K562 (cell line): ENCODE measurements around the gene SMARCC1. TPM values are rescaled to one million over a fixed set of nuclear protein-coding genes. Genes with fewer than 3 reads are reported as not detected.

ENCODE experiments used
- ARHGAP35 ChIP-seq: fragments of 450-650 bp; IDR thresholded peaks from 2 replicates; pipeline ENCODE4 v1.6.1; 2018; ENCODE audit not compliant: partially characterized antibody
- ATF2 ChIP-seq: sonication (generic); formaldehyde crosslinking; IDR thresholded peaks from 2 replicates; pipeline ENCODE4 v1.8.1; 2022; ENCODE audit warnings: missing genetic modification reagents
- CBFA2T2 ChIP-seq: fragments of 450-650 bp; conservative IDR thresholded peaks from 2 replicates; pipeline ENCODE4 v1.6.1; 2017; ENCODE audit warnings: mild to moderate bottlenecking
- CEBPB ChIP-seq: fragments of 450-650 bp; IDR thresholded peaks from 2 replicates; pipeline ENCODE4 v1.6.1; 2016; ENCODE audit warnings: missing genetic modification characterization, missing compliant biosample characterization
- CREM ChIP-seq: IDR thresholded peaks from 2 replicates; pipeline ENCODE4 v1.6.1; 2014; ENCODE audit warnings: antibody characterized with exemption, low read depth
- CXXC5 ChIP-seq: fragments of 250-450 bp; sonication (Bioruptor Pico); IDR thresholded peaks from 2 replicates; pipeline ENCODE4 v1.8.0; 2022; ENCODE audit warnings: inconsistent platforms, mild to moderate bottlenecking, moderate library complexity
- GTF2B ChIP-seq: IDR thresholded peaks from 2 replicates; pipeline ENCODE4 v1.6.1; 2011; ENCODE audit not compliant: insufficient read length; ENCODE audit errors: extremely low read depth
- MEF2D ChIP-seq: conservative IDR thresholded peaks from 2 replicates; pipeline ENCODE4 v1.6.1; 2016; ENCODE audit warnings: low read depth, missing genetic modification characterization, missing compliant biosample characterization
- NR1H2 ChIP-seq: sonication (generic); formaldehyde crosslinking; IDR thresholded peaks from 2 replicates; pipeline ENCODE4 v1.4.0; 2020; ENCODE audit warnings: mild to moderate bottlenecking, missing genetic modification reagents
- NR2F6 ChIP-seq: fragments of 450-650 bp; formaldehyde crosslinking; IDR thresholded peaks from 2 replicates; pipeline ENCODE4 v1.4.0; 2020; ENCODE audit warnings: mild to moderate bottlenecking
- PHB ChIP-seq: fragments of 250-450 bp; sonication (Bioruptor Pico); IDR thresholded peaks from 2 replicates; pipeline ENCODE4 v1.5.0; 2021
- PRDM10 ChIP-seq: fragments of 450-650 bp; IDR thresholded peaks from 2 replicates; pipeline ENCODE4 v1.6.1; 2018; ENCODE audit not compliant: partially characterized antibody
- ZC3H4 ChIP-seq: sonication (generic); formaldehyde crosslinking; IDR thresholded peaks from 2 replicates; pipeline ENCODE4 v1.9.0; 2021; ENCODE audit warnings: missing genetic modification reagents, borderline replicate concordance
- ZNF121 ChIP-seq: sonication (generic); formaldehyde crosslinking; conservative IDR thresholded peaks from 2 replicates; pipeline ENCODE4 v1.8.0; 2022; ENCODE audit warnings: missing genetic modification reagents
- ZNF280B ChIP-seq: fragments of 250-450 bp; sonication (Bioruptor Pico); IDR thresholded peaks from 2 replicates; pipeline ENCODE4 v1.5.1; 2021; ENCODE audit warnings: mild to moderate bottlenecking
- ZNF431 ChIP-seq: sonication (generic); formaldehyde crosslinking; IDR thresholded peaks from 2 replicates; pipeline ENCODE4 v1.8.0; 2022; ENCODE audit warnings: mild to moderate bottlenecking, missing genetic modification reagents
- ZNF507 ChIP-seq: conservative IDR thresholded peaks from 2 replicates; pipeline ENCODE4 v1.6.1; 2017; ENCODE audit warnings: missing genetic modification characterization, missing compliant biosample characterization
- polyA plus RNA-seq, 8 experiments: library from polyadenylated mRNA; depleted of rRNA in 4 of 8; stranded (reverse) in 5 of 8; unstranded in 3 of 8; fragments of >200 nt; fragmentation: Nextera tagmentation in 2 of 8; fragmentation: Illumina TruSeq in 1 of 8; extraction: Ambion mirVana in 2 of 8; extraction: Trizol in 1 of 8; gene quantifications; 2 replicates each; pipeline versions ENCODE4 v1.2.1 to v1.2.3, GENCODE V29; 2011 to 2014; ENCODE audit warnings: inconsistent platforms in 1 of 8, missing spikeins in 1 of 8
- total RNA-seq, 7 experiments: library from RNA; depleted of rRNA in 6 of 7; stranded (reverse); fragments of >200 nt in 6 of 7; fragmentation: Illumina TruSeq in 2 of 7; extraction: Trizol in 2 of 7; gene quantifications; 2 replicates each; pipeline versions ENCODE4 v1.2.1 to v1.2.3, GENCODE V29; 2011 to 2021; ENCODE audit warnings: low replicate concordance in 1 of 7
- TF ChIP-seq, protein P1 (sequence below), 2 experiments: fragments of 200-800 bp in 1 of 2; sonication (Bioruptor generic) in 1 of 2; sonication (generic) in 1 of 2; formaldehyde crosslinking in 1 of 2; IDR thresholded peaks in 1 of 2; conservative IDR thresholded peaks in 1 of 2; 2 replicates each; pipeline versions ENCODE4 v1.5.0 to v1.6.1; 2016 to 2020; ENCODE audit warnings: missing compliant biosample characterization in 1 of 2, missing genetic modification characterization in 1 of 2, missing genetic modification reagents in 1 of 2
- TF ChIP-seq, protein P2 (sequence below): fragments of 250-450 bp; sonication (Bioruptor Pico); IDR thresholded peaks from 2 replicates; pipeline ENCODE4 v1.8.0; 2022; ENCODE audit warnings: moderate library complexity, mild to moderate bottlenecking, inconsistent platforms

The SMARCC1 gene
- total and polyA plus RNA-seq, 9 of the 15 experiments (the other 6 are each of a cell fraction or from before 2014, with no cell fraction given), result 20.7 to 199 (median 66.0) TPM

DNA sequence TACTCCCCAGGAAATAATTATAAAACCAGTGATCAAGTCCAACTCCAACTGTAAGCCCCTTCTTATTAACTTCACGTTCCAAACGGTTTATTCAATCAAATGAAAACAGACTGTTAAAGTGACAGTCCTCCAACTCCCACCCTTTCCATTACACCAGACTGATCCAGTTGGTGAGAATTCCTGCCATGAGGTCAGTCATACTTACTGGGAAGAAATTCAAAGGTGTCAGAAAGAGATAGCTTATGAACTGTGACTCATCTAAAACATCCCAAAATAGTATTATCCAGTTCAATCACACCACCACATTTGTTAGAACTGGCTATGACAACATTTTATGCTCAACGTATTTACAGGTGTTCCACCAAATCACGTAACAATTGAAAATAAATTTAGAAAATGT, 19.5 kb downstream of the SMARCC1 start (continued):
- TF ChIP-seq ATF2 (CRISPR knock-in tag) (no peak), CXXC5 (CRISPR knock-in tag) (no peak), ZNF121 (CRISPR knock-in tag) (no peak), ZC3H4 (CRISPR knock-in tag) (no peak), GTF2B (no peak), CREM (peak; percentile 39; the same call in 1 of the 2 replicates), PRDM10 (no peak), NR1H2 (no peak), NR2F6 (CRISPR knock-in tag) (no peak), ARHGAP35 (no peak), PHB (no peak), CBFA2T2 (peak; percentile 85), ZNF280B (CRISPR knock-in tag) (no peak), ZNF431 (CRISPR knock-in tag) (no peak), ZNF507 (tag) (no peak), MEF2D (tag) (peak; percentile 98), CEBPB (tag) (no peak)
- TF ChIP-seq, protein P1, sequence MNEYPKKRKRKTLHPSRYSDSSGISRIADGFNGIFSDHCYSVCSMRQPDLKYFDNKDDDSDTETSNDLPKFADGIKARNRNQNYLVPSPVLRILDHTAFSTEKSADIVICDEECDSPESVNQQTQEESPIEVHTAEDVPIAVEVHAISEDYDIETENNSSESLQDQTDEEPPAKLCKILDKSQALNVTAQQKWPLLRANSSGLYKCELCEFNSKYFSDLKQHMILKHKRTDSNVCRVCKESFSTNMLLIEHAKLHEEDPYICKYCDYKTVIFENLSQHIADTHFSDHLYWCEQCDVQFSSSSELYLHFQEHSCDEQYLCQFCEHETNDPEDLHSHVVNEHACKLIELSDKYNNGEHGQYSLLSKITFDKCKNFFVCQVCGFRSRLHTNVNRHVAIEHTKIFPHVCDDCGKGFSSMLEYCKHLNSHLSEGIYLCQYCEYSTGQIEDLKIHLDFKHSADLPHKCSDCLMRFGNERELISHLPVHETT (CRISPR knock-in tag; conservative IDR thresholded peaks at IDR 0.05 in 1 of 2, IDR thresholded peaks at IDR 0.05 in 1 of 2), result no peak
- TF ChIP-seq, protein P2, sequence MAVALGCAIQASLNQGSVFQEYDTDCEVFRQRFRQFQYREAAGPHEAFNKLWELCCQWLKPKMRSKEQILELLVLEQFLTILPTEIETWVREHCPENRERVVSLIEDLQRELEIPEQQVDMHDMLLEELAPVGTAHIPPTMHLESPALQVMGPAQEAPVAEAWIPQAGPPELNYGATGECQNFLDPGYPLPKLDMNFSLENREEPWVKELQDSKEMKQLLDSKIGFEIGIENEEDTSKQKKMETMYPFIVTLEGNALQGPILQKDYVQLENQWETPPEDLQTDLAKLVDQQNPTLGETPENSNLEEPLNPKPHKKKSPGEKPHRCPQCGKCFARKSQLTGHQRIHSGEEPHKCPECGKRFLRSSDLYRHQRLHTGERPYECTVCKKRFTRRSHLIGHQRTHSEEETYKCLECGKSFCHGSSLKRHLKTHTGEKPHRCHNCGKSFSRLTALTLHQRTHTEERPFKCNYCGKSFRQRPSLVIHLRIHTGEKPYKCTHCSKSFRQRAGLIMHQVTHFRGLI (CRISPR knock-in tag), result no peak
